ENCODE data around the gene PPP2R2C. TPM values are rescaled to one million over a fixed set of nuclear protein-coding genes. Genes with fewer than 3 reads are reported as not detected.

PPP2R2C gene
- total and polyA plus RNA-seq, 10 of the 15 experiments (the other 5 are each of a cell fraction or from before 2014, with no cell fraction given): 0.13 to 0.15 TPM; not detected in 8

GRCh38 chr4:6377626-6378492 lies 94.6 kb downstream of the PPP2R2C start:
- peaks cover 0 to 1% of the 10 kb centered on the region in 2 experiments; a peak in 3 of 4 replicates for H3K27me3 ChIP-seq (replicated peaks in 1 of 2; ENCODE audit: control insufficient read depth in 2 of 2, insufficient read depth in 2 of 2, low read length in 1 of 2)
- no peak overlapping the region for H3K4me3 ChIP-seq
- no peak overlapping the region for H3K27ac ChIP-seq (ENCODE audit: control insufficient read depth, insufficient read depth)
- no peaks in the 10 kb centered on the region for H3K36me3 ChIP-seq (ENCODE audit: control insufficient read depth in 2 of 2, insufficient read depth in 2 of 2, low read length in 1 of 2)
- H3K4me1 ChIP-seq (ENCODE audit: control insufficient read depth, insufficient read depth, low read length): no peaks in the 10 kb centered on the region
- ChIA-PET CTCF (no interaction called here), POLR2A (no interaction called here), SMC1A (ENCODE audit: uncharacterized antibody, unreplicated experiment) (no interaction called here), RAD21 (ENCODE audit: unreplicated experiment) (no interaction called here)
- H4K20me1 ChIP-seq (ENCODE audit: control insufficient read depth, insufficient read depth): no peaks in the 10 kb centered on the region
- no peak overlapping the region for H3K4me2 ChIP-seq (ENCODE audit: control insufficient read depth, insufficient read depth)
- no peak for FAIRE-seq
- DNase-seq (ENCODE audit: low read depth, low spot score): no peak
- ATAC-seq: no peak
- H3K79me2 ChIP-seq (ENCODE audit: control insufficient read depth, insufficient read depth, low read length): no peaks in the 10 kb centered on the region
- 25% methylated on average over 25 of the region's 25 CpGs for WGBS (ENCODE audit: insufficient coverage, insufficient replicate concordance, low lambda C conversion rate, missing lambda C conversion rate)
- no peak overlapping the region for H3K9ac ChIP-seq (ENCODE audit: control insufficient read depth, insufficient read depth, low read length)
- intact Hi-C loops (cut with micrococcal nuclease; ENCODE audit: unreplicated experiment): no loop called here
- in situ Hi-C loops (cut with MboI): no loop called here
- H3K9me3 ChIP-seq (replicated peaks; ENCODE audit: control insufficient read depth, insufficient read depth, low read length): no peaks in the 10 kb centered on the region
- H2AFZ ChIP-seq (ENCODE audit: control insufficient read depth, low read depth, low read length): no peak overlapping the region
- BruUV-seq (replicated peaks): no TSS peak
- TF ChIP-seq KDM1A (IDR thresholded peaks at IDR 0.05; ENCODE audit: borderline replicate concordance) (no peak), RB1 (IDR thresholded peaks at IDR 0.05; ENCODE audit: borderline replicate concordance) (no peak), JUND (IDR thresholded peaks at IDR 0.05; ENCODE audit: low read depth, low read length) (no peak), MYB (IDR thresholded peaks at IDR 0.05; ENCODE audit: borderline replicate concordance, low read depth, low read length) (no peak), IRF3 (IDR thresholded peaks at IDR 0.05) (no peak), EED (IDR thresholded peaks at IDR 0.05; ENCODE audit: low read depth) (no peak), CBX5 (IDR thresholded peaks at IDR 0.05; ENCODE audit: low read depth) (no peak), TCF12 (IDR thresholded peaks at IDR 0.05; ENCODE audit: low read depth, low read length) (no peak), RUNX3 (IDR thresholded peaks at IDR 0.05; ENCODE audit: low read length) (no peak), USF1 (IDR thresholded peaks at IDR 0.05; ENCODE audit: borderline replicate concordance, extremely low read length, insufficient read depth, low read depth, low read length) (no peak), ATF7 (IDR thresholded peaks at IDR 0.05; ENCODE audit: low read depth) (no peak), E2F8 (IDR thresholded peaks at IDR 0.05; ENCODE audit: low read depth, partially characterized antibody) (no peak), ETV6 (conservative IDR thresholded peaks at IDR 0.05 in 1 of 2, IDR thresholded peaks at IDR 0.05 in 1 of 2; ENCODE audit: borderline replicate concordance in 1 of 2, low read depth in 1 of 2) (no peak), ZBTB11 (CRISPR knock-in tag; IDR thresholded peaks at IDR 0.05) (no peak), TCF3 (IDR thresholded peaks at IDR 0.05; ENCODE audit: borderline replicate concordance, insufficient read depth, low read depth, low read length) (no peak)

Measured in GM12878 (cell line).